Testis (tissue), 2 donors: ENCODE data around the gene CD63.

ENCODE experiments used
- POLR2A ChIP-seq: fragments of 450-650 bp; IDR thresholded peaks from one replicate; pipeline ENCODE4 v1.6.1; 2017; ENCODE audit warnings: antibody characterized with exemption, mild to moderate bottlenecking, moderate library complexity
- TF ChIP-seq, protein P1 (sequence below), 3 experiments: fragments of 450-650 bp in 2 of 3; fragments of 200-600 bp in 1 of 3; sonication (generic) in 1 of 3; IDR thresholded peaks; one replicate each; pipeline ENCODE4 v1.5.1; 2016 to 2019; ENCODE audit warnings: antibody characterized with exemption in 3 of 3, mild to moderate bottlenecking in 2 of 3, moderate library complexity in 1 of 3

GRCh38 chr12:55713721-55714120 is 15.1 kb downstream of the CD63 start:
- TF ChIP-seq, protein P1, sequence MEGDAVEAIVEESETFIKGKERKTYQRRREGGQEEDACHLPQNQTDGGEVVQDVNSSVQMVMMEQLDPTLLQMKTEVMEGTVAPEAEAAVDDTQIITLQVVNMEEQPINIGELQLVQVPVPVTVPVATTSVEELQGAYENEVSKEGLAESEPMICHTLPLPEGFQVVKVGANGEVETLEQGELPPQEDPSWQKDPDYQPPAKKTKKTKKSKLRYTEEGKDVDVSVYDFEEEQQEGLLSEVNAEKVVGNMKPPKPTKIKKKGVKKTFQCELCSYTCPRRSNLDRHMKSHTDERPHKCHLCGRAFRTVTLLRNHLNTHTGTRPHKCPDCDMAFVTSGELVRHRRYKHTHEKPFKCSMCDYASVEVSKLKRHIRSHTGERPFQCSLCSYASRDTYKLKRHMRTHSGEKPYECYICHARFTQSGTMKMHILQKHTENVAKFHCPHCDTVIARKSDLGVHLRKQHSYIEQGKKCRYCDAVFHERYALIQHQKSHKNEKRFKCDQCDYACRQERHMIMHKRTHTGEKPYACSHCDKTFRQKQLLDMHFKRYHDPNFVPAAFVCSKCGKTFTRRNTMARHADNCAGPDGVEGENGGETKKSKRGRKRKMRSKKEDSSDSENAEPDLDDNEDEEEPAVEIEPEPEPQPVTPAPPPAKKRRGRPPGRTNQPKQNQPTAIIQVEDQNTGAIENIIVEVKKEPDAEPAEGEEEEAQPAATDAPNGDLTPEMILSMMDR (IDR thresholded peaks at IDR 0.05) = no peak
- TF ChIP-seq POLR2A = no peak
